GM21619 (cell line): ENCODE data around the gene KRTCAP2.

Source experiments
- ATAC-seq: cut with Tn5 transposase; IDR thresholded peaks from one replicate; pipeline ENCODE4 v1.9.1; 2021; ENCODE audit not compliant: unreplicated experiment

The KRTCAP2 gene

GRCh38 chr1:155136748-155137147 is 36.4 kb downstream of the KRTCAP2 start:
- ATAC-seq: no peak

GRCh38 chr1:155135415-155136028 is 37.6 kb downstream of the KRTCAP2 start, which contains the start of gene SLC50A1:
TSS of gene SLC50A1 (plus strand) at chr1:155135852. CDS start at chr1:155135912, 60 bp downstream.
- peak; percentile 65 for ATAC-seq

- ATAC-seq: no peak
Measured at GRCh38 chr1:155134880-155135414, 38.2 kb downstream of the KRTCAP2 start.

- ATAC-seq: no peak
Measured at GRCh38 chr1:155134322-155134721, 38.8 kb downstream of the KRTCAP2 start.

GRCh38 chr1:155133799-155134281 is 39.3 kb downstream of the KRTCAP2 start:
- ATAC-seq: no peak

GRCh38 chr1:155131856-155132255 is 41.2 kb downstream of the KRTCAP2 start:
- no peak for ATAC-seq

GRCh38 chr1:155131285-155131684 is 41.8 kb downstream of the KRTCAP2 start:
- no peak for ATAC-seq

- ATAC-seq: no peak
Measured at GRCh38 chr1:155130272-155131006, 42.7 kb downstream of the KRTCAP2 start.

GRCh38 chr1:155128755-155129473 is 44.2 kb downstream of the KRTCAP2 start:
- ATAC-seq: no peak

- no peak for ATAC-seq
Measured at GRCh38 chr1:155127967-155128754, 44.9 kb downstream of the KRTCAP2 start.

GRCh38 chr1:155127105-155127966 is 45.8 kb downstream of the KRTCAP2 start, which contains the start of gene EFNA1:
TSS of gene EFNA1 (plus strand) at chr1:155127876. CDS start at chr1:155127978, 102 bp downstream.
- ATAC-seq: no peak

- no peak for ATAC-seq
Measured at GRCh38 chr1:155126556-155127104, 46.5 kb downstream of the KRTCAP2 start.

- no peak for ATAC-seq
Measured at GRCh38 chr1:155125946-155126555, 47.1 kb downstream of the KRTCAP2 start.

GRCh38 chr1:155125511-155125945 is 47.6 kb downstream of the KRTCAP2 start:
- no peak for ATAC-seq

- no peak for ATAC-seq
Measured at GRCh38 chr1:155124503-155125463, 48.3 kb downstream of the KRTCAP2 start.

- no peak for ATAC-seq
Measured at GRCh38 chr1:155123801-155124200, 49.3 kb downstream of the KRTCAP2 start.

- no peak for ATAC-seq
Measured at GRCh38 chr1:155122308-155122707, 50.8 kb downstream of the KRTCAP2 start.

- no peak for ATAC-seq
Measured at GRCh38 chr1:155121249-155121648, 51.9 kb downstream of the KRTCAP2 start.
